HG03139 (cell line): ENCODE measurements around the gene SMIM10L1.

Experiments used
- ATAC-seq: cut with Tn5 transposase; IDR thresholded peaks from one replicate; pipeline ENCODE4 v1.9.1; 2021; ENCODE audit not compliant: unreplicated experiment

Gene SMIM10L1

DNA sequence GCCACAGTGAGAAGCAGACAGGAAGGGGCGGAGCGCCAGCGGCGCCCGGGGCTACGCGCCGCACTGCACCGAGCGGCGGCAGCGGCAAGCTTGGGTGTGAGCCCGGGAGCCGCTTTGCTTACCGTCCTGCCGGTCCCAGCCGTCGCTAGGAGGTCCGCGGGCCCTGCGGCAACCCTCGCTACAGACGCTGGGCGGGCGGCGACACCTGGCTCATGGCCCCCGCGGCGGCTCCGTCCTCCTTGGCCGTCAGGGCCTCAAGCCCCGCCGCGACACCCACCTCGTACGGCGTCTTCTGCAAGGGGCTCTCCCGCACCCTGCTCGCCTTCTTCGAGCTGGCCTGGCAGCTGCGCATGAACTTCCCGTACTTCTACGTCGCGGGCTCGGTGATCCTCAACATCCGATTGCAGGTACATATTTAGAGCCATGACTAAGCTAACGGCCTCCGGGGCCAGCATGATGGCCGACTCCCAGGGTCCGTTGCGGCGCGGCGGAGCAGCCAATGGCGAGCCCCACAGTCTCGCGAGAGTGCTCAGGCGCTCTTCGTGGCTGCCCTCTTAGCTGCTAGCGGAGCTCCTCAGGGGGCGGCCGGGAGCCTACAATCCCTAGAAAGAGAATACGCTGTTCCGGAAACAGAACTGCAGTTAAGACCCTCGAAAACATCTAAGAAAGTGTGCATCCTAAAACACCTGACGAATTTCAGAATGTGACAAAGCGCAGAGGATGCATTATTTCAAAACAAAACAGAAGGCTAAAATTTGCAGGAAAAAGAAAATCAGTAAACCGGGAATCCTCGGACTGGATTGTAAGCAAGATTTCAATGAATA is at the start of gene SMIM10L1:
SMIM10L1 (plus strand) TSS at position 50 of the 824 bp plus-strand sequence; CDS start at position 213, 163 bp downstream.
- ATAC-seq, result peak; percentile 94

DNA sequence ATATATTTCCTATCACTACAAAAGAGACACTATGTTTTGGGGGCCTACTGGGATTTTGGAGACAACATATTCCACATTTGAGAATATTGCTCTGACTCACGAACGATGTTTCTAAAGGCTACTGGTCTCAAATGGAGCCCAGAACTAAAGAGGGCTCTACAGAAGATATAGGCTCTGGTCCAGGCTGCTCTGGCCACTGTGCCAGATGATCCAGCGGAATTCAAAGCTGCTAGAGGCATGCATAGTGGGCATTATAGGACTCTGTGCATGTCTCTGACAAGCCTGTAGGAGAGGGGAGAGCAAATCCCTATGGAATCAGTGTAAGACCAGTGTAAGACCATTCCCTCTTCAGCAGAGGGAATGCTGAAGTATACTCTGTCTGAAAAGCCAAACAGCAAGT is 40.6 kb upstream of the SMIM10L1 start:
- no peak for ATAC-seq

DNA sequence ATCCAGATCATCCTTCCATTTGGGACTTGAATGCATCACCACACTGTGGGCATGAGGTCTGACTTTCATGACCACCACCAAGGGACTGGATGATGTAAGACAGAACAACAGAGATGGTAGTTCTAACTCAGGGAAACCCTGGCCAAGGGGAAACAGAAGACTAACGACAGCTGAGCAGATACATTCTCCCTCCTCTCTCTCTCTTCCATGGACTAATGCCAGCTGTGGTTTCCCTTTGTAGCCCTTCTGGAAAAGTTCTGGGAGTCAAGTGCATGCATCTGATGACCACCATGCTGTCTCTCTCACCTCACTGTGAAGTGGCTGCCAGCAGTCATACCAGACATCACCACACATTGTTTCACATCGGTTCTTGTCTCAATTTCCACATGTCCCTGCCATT is 40.0 kb upstream of the SMIM10L1 start:
- no peak for ATAC-seq

DNA sequence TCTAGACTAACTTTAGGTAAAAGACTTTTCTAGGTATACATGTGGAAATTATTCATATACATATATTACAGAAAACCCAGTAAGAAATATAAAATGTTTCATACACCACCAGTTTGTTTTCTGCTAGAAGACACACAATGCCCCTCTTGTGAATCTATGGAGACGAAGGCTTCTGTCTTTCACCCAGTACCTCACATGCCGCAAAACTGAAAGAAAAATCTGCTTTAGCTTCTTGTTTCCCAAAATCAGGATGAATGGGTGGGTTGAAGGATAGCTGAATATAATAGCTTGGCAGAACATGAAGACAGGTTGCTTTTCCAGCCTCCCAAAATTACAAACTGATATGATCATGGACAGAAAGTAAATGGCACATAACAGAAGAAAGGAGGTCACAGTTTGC is 37.8 kb upstream of the SMIM10L1 start:
- no peak for ATAC-seq

DNA sequence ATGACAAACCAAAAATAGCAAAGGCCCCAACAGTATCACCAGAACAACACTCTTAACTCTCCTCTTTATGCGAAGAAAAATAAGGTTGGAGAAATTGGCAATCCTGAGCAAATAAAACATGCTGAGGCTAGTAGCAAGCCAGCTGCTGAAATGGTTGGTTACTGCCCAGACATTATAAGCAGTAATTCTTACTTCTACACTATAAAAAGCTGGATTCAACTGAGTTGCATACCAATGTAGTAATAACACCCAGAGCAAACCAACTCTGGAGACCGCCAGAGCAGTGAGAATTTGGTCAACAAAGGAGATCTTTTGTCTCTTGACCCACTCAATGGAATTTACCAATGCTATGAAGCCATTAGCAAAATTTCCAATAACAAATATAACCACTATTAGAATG is 37.2 kb upstream of the SMIM10L1 start:
- no peak for ATAC-seq

DNA sequence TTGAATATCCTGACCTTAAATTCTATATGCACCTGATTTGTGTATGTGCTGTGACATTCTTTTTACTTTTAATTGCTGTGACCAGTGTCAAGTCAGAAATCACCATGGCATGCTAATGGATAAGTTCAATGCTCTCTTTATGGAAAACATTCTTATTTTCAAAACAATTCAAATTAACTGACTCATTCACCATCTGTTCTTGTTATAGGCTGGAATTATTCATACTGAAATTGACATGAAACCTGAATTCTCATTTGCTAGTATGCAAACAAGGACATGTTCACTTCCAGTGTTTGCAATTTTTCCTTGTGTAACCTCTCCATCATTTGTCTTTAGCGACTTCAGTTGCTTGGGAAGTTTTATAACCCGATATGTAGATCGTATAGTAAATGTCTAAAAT is 36.7 kb upstream of the SMIM10L1 start, which contains the start of gene TAS2R30:
TAS2R30 (minus strand) TSS at position 340 of the 400 bp plus-strand sequence. CDS start 400 bp downstream, outside the sequence.
- no peak for ATAC-seq

DNA sequence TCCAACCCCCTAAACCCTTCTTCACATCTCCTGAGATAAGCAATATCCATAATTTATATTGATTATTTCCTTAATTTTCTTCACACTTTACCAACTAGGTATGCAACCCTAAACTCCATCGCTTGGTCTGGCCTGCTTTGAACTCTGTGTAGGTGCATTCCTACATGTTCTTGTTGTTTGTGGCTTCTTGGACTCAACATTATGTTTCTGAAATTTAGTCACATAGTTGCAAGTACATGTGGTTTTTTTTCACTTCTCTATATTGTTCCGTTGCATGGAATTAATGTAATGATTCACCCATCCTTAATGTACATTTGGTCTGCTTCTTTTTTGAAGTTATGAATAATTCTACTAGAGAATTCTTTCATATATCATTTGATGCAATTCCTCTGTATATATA is 34.9 kb upstream of the SMIM10L1 start:
- ATAC-seq, result no peak

DNA sequence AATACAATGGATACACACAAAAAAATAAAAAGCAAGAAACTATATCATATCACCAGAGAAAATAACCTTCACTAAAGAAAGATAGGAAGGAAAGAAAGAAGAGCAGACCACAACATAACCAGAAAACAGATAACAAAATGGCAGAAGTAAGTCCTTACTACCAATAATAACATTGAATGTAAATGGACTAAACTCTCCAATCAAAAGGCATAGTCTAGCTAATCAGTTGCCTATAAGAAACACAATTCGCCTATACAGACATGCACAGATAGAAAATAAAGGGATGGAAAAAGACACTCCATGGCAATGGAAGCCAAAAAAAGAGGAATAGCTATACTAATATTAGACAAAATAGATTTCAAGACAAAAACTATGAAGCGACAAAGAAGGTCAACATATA is 27.6 kb upstream of the SMIM10L1 start:
- no peak for ATAC-seq

DNA sequence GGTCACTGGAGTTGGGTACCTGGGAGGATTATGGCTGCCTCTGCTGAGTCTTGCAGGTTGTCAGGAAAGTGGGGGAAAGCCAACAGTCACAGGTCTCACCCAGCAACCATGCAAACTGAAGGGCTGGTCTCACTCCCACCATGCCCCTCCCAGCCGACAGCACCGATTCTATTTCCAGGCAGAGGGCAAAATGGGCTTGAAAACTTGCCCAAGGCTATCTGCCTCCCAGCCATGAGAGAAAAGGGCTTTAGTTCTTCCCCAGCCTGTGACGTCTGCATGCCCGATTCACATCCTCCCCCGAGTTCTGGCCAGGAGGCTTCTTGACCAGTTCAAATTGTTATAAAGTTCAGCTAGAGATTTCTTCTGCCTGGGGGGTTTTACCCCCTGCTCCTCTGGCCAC is 26.7 kb upstream of the SMIM10L1 start:
- no peak for ATAC-seq

DNA sequence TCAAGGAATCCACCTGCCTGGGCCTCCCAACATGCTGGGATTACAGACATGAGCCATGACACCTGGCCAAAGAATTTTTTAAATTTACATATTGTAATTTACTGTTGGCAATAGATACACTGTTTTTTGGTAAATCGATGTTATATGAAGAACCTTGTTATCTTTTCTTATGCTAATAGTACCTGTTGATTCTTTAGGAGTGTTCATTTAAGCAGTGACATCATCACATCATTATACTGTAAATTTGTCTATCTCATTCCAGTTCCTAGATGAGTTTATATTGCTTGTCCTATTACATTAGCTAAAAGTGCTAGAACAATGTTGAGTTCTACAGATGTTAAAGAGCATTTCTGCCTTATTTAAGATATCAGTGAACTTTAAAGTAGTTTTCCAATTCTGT is 23.6 kb upstream of the SMIM10L1 start:
- ATAC-seq, result no peak

DNA sequence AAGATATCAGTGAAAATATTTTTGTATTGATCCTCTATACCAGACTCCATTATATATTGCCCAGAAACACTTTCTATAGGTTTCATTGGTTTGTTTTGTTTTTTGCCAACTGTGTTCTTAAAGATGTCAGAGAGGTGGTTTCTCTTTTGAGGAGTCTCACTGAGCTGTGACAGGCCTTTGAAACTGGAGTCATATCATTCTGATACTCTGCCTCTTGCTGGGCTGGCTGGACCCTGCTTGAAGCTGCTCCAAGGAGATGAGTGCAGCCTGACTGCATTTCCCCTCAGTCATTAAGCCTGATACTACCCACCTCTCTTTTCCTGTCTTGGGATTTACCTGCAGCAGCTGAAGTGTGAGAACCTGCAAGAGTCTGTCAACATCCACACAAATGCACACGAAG is 20.2 kb upstream of the SMIM10L1 start:
- no peak for ATAC-seq

DNA sequence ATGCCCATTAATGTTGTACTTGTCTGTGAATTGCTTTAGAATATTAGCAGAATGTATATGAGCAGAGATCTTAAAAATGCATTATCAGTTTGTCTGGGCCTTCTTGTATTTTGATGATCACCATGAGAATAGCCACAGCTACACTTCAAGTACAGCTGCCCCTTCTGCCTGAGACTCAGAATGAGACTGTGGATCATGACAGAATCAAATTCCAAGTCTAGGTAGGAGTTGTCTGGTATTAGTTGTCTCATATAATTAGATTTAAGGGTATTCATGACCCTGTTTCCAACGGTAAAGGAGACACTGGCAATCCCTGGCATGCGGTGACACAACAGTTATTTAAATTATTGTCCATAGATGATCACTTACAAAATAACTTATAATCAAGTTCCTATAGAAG is 18.3 kb upstream of the SMIM10L1 start:
- ATAC-seq, result no peak

DNA sequence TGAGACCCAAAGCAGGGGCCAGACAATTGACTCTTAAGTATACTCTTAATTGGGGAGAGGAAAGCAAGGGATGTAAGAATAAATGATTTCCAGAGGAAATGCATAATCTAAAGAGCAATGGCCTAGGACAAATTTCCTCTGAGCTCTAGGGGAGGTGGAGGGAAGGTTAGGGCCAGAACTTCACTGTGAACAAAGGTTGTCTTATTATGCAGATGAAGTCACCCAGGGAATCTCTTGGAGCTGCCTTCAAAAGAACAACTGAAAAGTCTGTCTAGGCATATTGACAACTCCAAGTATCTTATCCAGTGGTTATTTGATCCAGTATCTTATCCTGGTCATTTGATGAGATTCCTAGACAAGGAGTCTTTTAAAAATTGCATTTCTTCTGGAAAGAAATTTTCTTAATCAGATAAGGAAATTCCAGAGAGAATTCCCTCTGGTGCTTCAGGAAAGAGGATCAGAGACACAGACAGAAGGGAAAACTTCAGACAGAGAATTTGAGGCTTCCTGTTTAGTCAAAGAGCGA is 16.5 kb upstream of the SMIM10L1 start:
- ATAC-seq, result no peak

DNA sequence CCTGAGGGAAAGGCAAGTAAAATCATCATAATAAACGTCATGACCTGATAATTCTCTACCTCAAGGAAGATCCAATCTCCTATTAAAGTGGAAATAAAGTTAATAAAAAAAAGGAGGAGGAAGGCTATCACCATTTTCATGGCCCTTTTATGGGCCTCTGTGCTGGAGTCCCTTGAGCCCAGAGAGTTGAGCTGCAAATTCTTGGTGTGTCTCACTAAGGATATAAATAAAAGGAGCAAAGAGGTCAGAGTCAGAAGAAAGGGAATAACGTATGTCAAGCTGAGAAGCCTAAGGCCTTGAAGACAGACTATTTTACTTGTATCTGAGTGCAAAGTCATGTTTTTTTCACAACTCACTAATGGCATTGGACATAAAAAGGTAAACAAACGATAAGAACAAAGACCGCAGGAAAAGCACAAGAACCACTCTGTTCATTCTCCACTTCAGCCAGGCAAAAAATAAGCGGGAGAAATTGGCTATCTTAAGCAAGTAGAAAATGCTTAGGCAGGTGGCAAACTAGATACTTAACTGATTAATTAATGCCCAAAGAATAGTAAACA is 12.0 kb upstream of the SMIM10L1 start:
- no peak for ATAC-seq

DNA sequence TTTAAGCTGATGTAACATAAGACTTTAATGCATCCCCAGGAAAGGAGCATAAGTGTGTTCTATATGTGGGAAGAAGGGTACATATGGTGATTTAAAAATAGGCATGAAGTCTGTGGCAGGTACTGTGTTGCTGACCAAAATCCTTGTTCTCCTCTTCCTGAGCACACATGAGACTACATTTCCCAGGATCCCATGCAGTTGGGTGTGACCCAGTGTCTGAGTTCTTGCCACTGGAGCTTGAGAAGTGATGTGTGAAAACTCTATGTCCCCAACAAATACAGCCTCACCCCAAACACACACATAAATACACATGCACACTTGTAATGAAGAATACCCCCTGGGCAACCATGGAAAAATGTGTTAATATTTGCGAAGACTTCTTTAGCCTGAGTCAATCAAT is 8.5 kb upstream of the SMIM10L1 start:
- no peak for ATAC-seq

DNA sequence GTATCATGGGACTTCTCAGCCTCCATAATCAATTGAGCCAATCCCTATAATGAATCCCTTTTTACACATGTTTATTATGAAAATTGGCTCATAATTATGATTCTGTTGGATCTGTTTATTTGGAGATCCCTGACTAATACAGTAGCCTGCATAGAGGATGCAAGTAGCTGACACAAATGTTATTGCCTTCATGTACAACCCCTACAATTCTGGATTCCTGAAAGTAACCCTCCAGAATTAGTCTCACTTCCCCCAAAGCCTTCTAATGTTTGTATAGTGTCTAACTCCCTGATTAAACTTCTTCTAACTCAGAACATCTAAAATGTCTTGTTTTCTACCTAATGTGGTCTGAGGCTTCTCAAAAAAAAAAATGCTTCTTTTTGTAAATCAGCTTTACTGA is 6.6 kb upstream of the SMIM10L1 start:
- no peak for ATAC-seq

DNA sequence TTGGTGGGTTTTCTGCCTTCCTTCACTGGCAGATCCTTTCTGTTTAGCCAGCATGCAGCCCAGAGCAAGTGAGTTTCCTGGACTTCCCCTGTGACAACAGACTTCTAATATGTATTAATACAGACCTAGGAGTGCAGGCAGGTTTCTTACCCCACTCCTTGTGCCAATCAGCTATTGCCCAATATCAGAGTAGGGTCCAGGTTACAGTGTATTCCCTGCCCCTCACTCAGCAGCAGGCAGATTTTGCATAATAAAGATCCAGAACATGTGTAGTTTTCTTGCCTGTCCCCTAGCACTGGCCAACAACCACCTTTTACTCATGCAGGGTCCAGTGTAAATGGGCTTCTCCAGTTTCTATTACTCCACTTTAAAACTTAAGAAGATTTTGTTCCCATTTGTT is 4.7 kb upstream of the SMIM10L1 start:
- no peak for ATAC-seq

DNA sequence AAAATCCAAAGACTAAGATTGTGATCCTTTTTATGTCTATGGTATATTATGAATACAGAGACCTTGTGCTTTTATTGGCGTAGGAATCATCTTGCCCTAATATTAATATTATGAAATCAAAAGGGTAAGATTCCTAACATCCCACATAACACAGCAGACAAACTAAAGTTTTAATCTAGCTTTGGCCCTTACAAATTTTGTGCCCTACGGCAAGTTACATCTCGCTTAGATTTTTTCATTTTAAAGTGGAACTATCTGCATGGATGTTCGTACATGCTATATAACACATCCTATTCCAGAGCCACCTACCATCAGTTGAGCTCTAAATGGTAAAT is 217 bp upstream of the SMIM10L1 start:
- no peak for ATAC-seq

DNA sequence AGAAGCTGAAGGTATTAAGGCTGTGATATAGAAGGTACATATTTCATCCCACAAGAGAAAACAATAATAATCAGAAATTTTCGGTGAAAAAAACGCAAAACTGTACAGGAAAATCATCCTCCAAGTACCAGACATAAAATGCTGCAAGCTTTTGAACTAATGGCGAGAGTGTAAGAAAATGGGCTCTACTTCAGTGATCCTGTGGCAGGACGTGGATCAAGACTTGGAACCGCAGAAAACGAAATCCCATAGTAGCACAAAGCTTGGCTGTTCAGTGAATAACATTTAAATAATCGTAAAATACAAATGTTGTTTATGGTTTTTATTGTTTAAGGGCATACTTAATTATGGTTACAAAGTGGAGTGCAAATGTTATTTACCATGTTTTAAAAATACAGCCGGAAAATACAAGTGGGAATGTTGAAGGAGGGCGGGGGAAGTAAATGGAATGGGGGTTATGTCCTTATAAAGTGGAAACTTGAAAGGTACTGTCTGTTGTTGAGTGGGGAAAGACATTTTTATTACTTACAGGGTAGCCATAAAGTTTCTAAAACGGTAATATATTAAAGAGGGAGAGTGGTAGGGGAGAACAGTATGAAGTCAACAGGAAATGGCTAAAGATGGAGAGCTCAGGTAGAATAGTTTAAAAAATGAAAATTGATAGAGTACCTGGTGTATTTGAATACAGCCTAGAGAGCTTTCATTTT is 1.1 kb downstream of the SMIM10L1 start:
- ATAC-seq, result no peak

DNA sequence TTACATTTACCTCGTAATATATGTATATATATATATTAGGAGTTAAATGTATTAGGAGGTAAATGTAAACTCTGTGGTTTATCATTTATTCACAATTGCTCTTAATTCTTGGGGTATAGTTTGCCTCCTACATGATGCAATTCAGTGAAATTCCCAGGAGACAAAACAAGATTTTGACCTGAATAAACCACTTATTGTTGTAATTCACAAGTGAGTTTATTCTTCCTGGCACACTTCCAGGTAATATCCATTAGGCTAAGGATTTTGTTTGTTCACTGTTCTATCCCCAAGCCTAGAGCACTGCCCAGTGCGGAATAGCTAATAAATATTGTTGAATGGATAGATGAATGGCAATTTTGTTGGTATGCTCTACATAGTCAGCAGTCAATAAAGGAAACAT is 3.0 kb downstream of the SMIM10L1 start:
- no peak for ATAC-seq

DNA sequence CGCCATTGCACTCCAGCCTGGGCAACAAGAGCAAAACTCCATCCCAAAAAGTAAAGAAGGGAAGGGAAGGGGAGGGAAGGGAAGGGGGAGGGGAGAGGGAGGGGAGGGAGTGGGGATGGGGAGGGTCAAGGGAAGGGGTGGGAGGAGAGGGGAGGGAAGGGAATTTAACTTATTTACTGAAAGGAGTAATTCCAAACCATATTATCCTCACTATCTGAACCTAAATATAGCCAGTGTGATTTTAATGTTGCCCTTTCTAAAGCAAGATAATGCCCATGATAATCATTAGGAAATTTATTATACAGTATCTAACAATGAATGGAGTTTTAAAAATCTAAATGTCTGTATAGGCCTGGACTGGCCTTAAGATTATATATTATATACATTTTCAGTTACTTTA is 7.3 kb downstream of the SMIM10L1 start:
- ATAC-seq, result no peak

DNA sequence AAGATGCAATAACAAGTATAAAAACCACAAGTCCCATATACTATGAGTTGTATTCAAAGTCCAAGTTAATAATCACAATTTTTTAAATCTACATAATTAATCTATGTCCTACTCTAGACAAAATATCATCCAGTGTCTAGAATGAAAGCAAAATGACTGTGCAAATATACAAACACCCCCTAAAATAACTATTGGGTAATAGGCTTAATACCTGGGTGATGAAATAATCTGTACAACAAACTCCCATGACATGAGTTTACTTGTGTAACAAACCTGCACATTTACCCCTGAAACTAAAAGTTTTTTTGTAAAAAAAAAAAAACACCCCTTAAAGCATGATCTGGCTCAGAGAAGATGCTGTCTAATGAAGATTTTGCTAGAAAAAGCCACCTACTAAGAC is 11.5 kb downstream of the SMIM10L1 start:
- no peak for ATAC-seq
